Bronchial epithelial cell (primary cell): ENCODE results near the gene DPYD. TPM values are rescaled to one million over a fixed set of nuclear protein-coding genes. Genes with fewer than 3 reads are reported as not detected.

ENCODE experiments used
- DNase-seq: peaks from one replicate; pipeline ENCODE4 v3.0.0-alpha.2; 2010; ENCODE audit warnings: low read depth
- FAIRE-seq: peaks from 2 replicates; lab custom pipeline; 2011; peaks lifted over from hg19 to GRCh38; lab: Jason Lieb, UNC
- H3K27me3 ChIP-seq: 2 replicates; pipeline ENCODE4 v1.5.1; 2011; ENCODE audit warnings: low read length; ENCODE audit not compliant: control insufficient read depth, insufficient read depth
- H3K36me3 ChIP-seq: 2 replicates; pipeline ENCODE4 v1.5.1; 2011; ENCODE audit warnings: low read length; ENCODE audit not compliant: control insufficient read depth, insufficient read depth
- H3K4me3 ChIP-seq: 2 replicates; pipeline ENCODE4 v1.5.1; 2011; ENCODE audit warnings: mild to moderate bottlenecking, low read depth, low read length, control low read depth
- total RNA-seq: library from RNA; depleted of rRNA; stranded (reverse); fragments of >200 nt; gene quantifications from 2 replicates; pipeline ENCODE4 v1.2.1, GENCODE V29; 2014
- TF ChIP-seq, protein P1 (sequence below): IDR thresholded peaks from 2 replicates; pipeline ENCODE4 v1.5.1; 2011; ENCODE audit warnings: mild to moderate bottlenecking, moderate library complexity, low read length, control low read depth, inconsistent platforms; ENCODE audit not compliant: insufficient read depth, severe bottlenecking

DPYD gene
- total RNA-seq, 1 donor from 2014 or later: 1.6 TPM

DNA sequence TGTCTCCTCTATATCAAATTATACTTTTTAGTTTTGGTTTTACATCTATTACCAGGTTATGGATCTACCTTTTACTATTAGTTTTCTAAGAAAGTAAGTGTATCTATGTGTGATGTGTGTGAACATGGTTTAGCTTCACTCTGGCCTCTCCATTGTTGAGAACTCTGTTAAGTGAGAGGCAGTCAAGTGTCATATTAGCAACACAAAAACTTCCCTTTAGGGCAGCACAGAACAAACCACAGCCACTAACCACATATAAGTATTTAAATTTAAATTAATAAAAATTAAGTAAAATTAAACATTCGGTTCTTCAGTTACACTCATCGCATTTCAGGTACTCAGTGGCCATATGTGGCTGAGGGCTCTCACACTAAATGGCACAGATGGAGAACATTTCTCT, 96.6 kb downstream of the DPYD start:
- no peaks in the 10 kb centered on the region for H3K27me3 ChIP-seq
- no peaks in the 10 kb centered on the region for H3K36me3 ChIP-seq
- TF ChIP-seq, protein P1, sequence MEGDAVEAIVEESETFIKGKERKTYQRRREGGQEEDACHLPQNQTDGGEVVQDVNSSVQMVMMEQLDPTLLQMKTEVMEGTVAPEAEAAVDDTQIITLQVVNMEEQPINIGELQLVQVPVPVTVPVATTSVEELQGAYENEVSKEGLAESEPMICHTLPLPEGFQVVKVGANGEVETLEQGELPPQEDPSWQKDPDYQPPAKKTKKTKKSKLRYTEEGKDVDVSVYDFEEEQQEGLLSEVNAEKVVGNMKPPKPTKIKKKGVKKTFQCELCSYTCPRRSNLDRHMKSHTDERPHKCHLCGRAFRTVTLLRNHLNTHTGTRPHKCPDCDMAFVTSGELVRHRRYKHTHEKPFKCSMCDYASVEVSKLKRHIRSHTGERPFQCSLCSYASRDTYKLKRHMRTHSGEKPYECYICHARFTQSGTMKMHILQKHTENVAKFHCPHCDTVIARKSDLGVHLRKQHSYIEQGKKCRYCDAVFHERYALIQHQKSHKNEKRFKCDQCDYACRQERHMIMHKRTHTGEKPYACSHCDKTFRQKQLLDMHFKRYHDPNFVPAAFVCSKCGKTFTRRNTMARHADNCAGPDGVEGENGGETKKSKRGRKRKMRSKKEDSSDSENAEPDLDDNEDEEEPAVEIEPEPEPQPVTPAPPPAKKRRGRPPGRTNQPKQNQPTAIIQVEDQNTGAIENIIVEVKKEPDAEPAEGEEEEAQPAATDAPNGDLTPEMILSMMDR: no peak
- H3K4me3 ChIP-seq: no peak overlapping the region
- DNase-seq: no peak
- FAIRE-seq: no peak

DNA sequence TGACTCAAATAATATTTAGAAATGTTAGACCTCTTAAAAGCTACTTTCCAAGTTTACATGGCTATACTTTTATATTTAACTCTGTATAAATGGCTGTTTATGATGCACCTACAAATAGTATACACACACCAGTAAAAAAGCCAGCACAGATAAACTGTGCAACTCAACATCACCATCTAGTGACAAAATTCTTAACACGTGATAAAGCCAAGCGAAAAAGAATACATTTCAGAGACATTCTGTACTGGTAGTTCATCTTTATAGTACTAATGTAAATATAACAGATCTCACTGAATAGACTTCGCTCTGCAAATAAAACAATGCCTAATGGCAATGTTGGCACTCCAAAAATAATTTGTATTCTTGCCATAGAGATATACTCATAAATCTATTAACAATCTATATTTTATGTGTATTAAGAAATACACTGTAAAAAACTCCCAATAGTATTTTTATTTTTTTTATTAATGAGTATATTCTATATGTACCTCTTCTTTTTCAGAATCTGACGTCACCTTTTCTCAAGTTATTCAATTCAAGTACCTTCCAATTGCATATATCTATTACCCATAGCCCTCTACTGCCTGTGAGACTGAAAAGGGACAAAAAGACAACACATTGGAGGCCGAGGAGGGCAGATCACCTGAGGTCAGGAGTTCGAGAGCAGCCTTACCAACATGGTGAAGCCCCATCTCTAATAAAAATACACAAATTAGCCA, 100.2 kb downstream of the DPYD start:
- Histone ChIP-seq H3K27me3 (no peaks in the 10 kb centered on the region), H3K36me3 (no peaks in the 10 kb centered on the region), H3K4me3 (no peak overlapping the region)
- TF ChIP-seq, protein P1: peak; percentile 32
- FAIRE-seq (no peak), DNase-seq (peak; percentile 43)

DNA sequence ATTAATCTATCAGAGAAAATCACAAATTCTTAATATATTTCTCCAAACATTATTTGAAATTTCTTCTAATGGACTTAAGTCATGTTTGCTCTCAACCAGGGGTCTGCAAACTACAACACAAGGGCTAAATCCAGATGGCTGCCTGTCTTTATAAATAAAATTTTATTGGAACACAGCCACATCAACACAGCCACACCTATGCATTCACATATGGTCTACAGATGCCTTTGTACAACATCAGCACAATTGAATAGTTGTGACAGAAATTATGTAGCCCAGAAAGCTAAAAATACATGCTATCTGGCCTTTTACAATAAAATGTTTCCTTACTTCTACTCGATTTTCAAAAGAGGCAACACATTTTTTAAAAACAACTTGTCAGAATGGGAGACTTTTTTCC, 103.9 kb downstream of the DPYD start:
- H3K27me3 ChIP-seq: no peaks in the 10 kb centered on the region
- FAIRE-seq (no peak), DNase-seq (no peak)
- no peak overlapping the region for H3K4me3 ChIP-seq
- H3K36me3 ChIP-seq: no peaks in the 10 kb centered on the region
- TF ChIP-seq, protein P1: no peak

DNA sequence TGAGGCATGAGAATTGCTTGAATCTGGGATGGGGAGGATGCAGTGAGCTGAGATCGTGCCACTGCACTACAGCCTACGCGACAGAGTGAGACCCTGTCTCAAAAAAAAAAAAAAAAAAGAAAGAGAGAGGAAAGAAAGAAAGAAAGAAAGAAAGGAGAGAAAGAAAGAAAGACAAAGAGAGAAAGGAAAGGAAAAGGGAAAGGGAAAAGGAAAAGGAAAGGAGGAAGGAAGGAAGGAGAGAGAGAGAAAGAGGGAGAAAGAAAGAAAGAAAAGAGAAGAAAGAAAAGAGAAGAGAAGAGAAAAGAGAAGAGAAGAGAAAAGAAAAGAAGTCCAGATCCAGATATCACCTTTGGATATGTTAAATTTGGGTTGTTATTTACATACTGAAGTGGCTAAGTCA, 106.0 kb downstream of the DPYD start:
- Histone ChIP-seq H3K4me3 (no peak overlapping the region), H3K36me3 (no peaks in the 10 kb centered on the region), H3K27me3 (no peaks in the 10 kb centered on the region)
- FAIRE-seq (no peak), DNase-seq (no peak)
- TF ChIP-seq, protein P1: no peak

DNA sequence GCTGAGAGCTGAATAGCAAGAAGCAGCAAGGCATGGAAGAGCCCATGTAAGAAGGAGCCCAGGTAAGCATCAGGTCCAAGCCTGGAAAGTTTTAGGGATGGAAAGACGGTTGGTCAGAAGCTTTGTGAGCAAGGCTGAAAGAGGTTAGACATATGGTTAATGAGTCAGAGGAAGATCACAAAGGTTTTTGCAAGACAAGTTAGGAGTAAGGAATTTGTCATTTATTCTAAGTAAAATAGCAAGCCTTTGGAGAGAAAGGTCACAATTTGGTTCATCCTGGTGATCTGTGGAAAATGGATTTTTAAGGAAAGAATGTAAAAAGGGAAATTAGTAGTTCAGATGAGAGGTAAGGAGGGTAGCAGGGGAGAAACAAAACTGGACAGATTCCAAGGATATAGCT, 106.7 kb downstream of the DPYD start:
- no peak overlapping the region for H3K4me3 ChIP-seq
- H3K27me3 ChIP-seq: no peaks in the 10 kb centered on the region
- no peaks in the 10 kb centered on the region for H3K36me3 ChIP-seq
- TF ChIP-seq, protein P1: no peak
- FAIRE-seq (no peak), DNase-seq (peak; percentile 36)

DNA sequence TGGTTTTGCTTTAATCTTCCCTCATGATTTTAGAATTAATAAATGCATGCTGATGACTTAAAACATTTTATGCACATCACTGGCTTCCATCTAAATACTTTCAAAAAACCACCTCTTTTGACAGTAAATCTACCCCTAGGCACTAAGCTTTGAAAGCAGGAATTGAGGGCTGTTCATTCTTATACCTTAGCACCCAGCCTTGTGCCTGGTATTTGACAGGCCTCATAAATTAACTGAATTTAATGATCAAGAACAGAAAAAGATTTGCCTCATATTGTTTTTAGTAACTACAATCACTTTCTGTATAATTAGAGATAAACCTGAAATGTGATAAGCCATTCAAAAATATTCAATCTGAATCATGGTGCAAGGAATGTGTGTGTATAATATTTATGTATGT, 108.8 kb downstream of the DPYD start:
- FAIRE-seq: no peak

More for the DNA sequence above, 108.8 kb downstream of the DPYD start:
- no peaks in the 10 kb centered on the region for H3K27me3 ChIP-seq
- TF ChIP-seq, protein P1: no peak
- H3K4me3 ChIP-seq: no peak overlapping the region
- DNase-seq: no peak
- no peaks in the 10 kb centered on the region for H3K36me3 ChIP-seq
